HepG2 (cell line): Measurements from ENCODE around the gene PLEKHM2. TPM values are rescaled to one million over a fixed set of nuclear protein-coding genes. Genes with fewer than 3 reads are reported as not detected.

Source experiments
- ATAC-seq: fragments of 200-7000 bp; cut with Tn5 transposase; 3 replicates; pipeline ENCODE4 v1.9.1; 2020; ENCODE audit warnings: mild to moderate bottlenecking, moderate library complexity
- BruUV-seq: library from RNA; stranded (reverse); fragments of 400-500 nt; replicated peaks from 2 replicates; lab custom pipeline; 2021; lab: Mats Ljungman, UMichigan
- CTCF ChIA-PET: fragments of 300-600 bp; formaldehyde crosslinking; extraction: SDS; loops from one replicate; lab custom pipeline; 2021; ENCODE audit warnings: low total read pairs, inconsistent platforms, low intra/inter-chr PET ratio; lab: Yijun Ruan, JAX
- POLR2A ChIA-PET: fragments of 350-600 bp; sonication (Branson Sonifier 250); formaldehyde crosslinking; loops from one replicate; lab custom pipeline; 2020; ENCODE audit warnings: antibody characterized with exemption, inconsistent platforms; lab: Yijun Ruan, JAX
- DNase-seq: peaks from one replicate; pipeline ENCODE4 v3.0.0-alpha.2; 2015; ENCODE audit warnings: low spot score
- FAIRE-seq: peaks from 3 replicates; lab custom pipeline; 2011; peaks lifted over from hg19 to GRCh38; lab: Jason Lieb, UNC
- H2AFZ ChIP-seq: one replicate; pipeline ENCODE4 v1.6.1; 2011; ENCODE audit warnings: low read length, inconsistent platforms
- H3K27ac ChIP-seq: fragments of 300-600 bp; 3 replicates; pipeline ENCODE4 v1.8.0; 2011; ENCODE audit warnings: mixed run types, mild to moderate bottlenecking, mixed read lengths, low read length, inconsistent platforms; ENCODE audit not compliant: insufficient read depth; ENCODE audit errors: extremely low read length
- H3K27me3 ChIP-seq, 2 experiments: fragments of 200-600 bp in 1 of 2; 2 replicates in 1 of 2; 3 replicates in 1 of 2; pipeline versions ENCODE4 v1.6.0 to v1.8.0; 2011; ENCODE audit warnings: low read length in 2 of 2, mild to moderate bottlenecking in 2 of 2, moderate library complexity in 2 of 2, inconsistent platforms in 1 of 2; ENCODE audit not compliant: insufficient read depth in 2 of 2, control insufficient read depth in 1 of 2
- H3K36me3 ChIP-seq, 2 experiments: fragments of 200-600 bp in 1 of 2; replicated peaks in 1 of 2; 2 replicates in 1 of 2; 3 replicates in 1 of 2; pipeline versions ENCODE4 v1.5.1 to v1.8.0; 2011; ENCODE audit warnings: low read length in 2 of 2, inconsistent platforms in 1 of 2; ENCODE audit not compliant: insufficient read depth in 2 of 2, control insufficient read depth in 1 of 2
- H3K4me1 ChIP-seq: 2 replicates; pipeline ENCODE4 v1.5.1; 2012; ENCODE audit warnings: low read length, inconsistent platforms; ENCODE audit not compliant: insufficient read depth
- H3K4me2 ChIP-seq: 2 replicates; pipeline ENCODE4 v1.6.0; 2011; ENCODE audit warnings: low read depth, low read length, inconsistent platforms
- H3K4me3 ChIP-seq, 3 experiments: fragments of 200-600 bp in 1 of 3; sonication (generic), shearing (Covaris generic) in 1 of 3; replicated peaks in 1 of 3; 2 replicates each; pipeline ENCODE4 v1.5.1; 2011 to 2016; ENCODE audit warnings: low read length in 3 of 3, inconsistent platforms in 2 of 3, low read depth in 2 of 3, mild to moderate bottlenecking in 2 of 3, control low read depth in 1 of 3, mixed read lengths in 1 of 3; ENCODE audit not compliant: insufficient read depth in 1 of 3
- H3K79me2 ChIP-seq: one replicate; pipeline ENCODE4 v1.6.1; 2011; ENCODE audit warnings: low read length, inconsistent platforms; ENCODE audit not compliant: insufficient read depth
- H3K9ac ChIP-seq: 2 replicates; pipeline ENCODE4 v1.6.0; 2011; ENCODE audit warnings: mild to moderate bottlenecking, low read depth, low read length, inconsistent platforms; ENCODE audit not compliant: insufficient read depth
- H3K9me3 ChIP-seq: 2 replicates; pipeline ENCODE4 v1.5.1; 2012; ENCODE audit warnings: mild to moderate bottlenecking, low read length
- H4K20me1 ChIP-seq: 2 replicates; pipeline ENCODE4 v1.6.0; 2011; ENCODE audit warnings: inconsistent platforms, mild to moderate bottlenecking, low read length, moderate library complexity; ENCODE audit not compliant: insufficient read depth
- ARNT2 ChIP-seq: sonication (generic); formaldehyde crosslinking; IDR thresholded peaks from 2 replicates; pipeline ENCODE4 v1.8.0; 2022; ENCODE audit warnings: mild to moderate bottlenecking, low read depth, missing genetic modification reagents, moderate library complexity
- BHLHE40 ChIP-seq: IDR thresholded peaks from 2 replicates; pipeline ENCODE4 v1.6.1; 2011; ENCODE audit warnings: low read length, improper control_type of control experiment
- CHD4 ChIP-seq: fragments of 200-600 bp; sonication (generic); IDR thresholded peaks from 2 replicates; pipeline ENCODE4 v1.7.0; 2017; ENCODE audit warnings: mild to moderate bottlenecking, low read length, borderline replicate concordance
- DPF2 ChIP-seq: sonication (generic); formaldehyde crosslinking; IDR thresholded peaks from 2 replicates; pipeline ENCODE4 v1.4.0; 2020; ENCODE audit warnings: mild to moderate bottlenecking, low read depth, missing genetic modification reagents, borderline replicate concordance
- MATR3 ChIP-seq: sonication (generic); formaldehyde crosslinking; IDR thresholded peaks from 2 replicates; pipeline ENCODE4 v1.4.0; 2020; ENCODE audit warnings: missing genetic modification reagents
- SALL1 ChIP-seq: sonication (generic); formaldehyde crosslinking; IDR thresholded peaks from 2 replicates; pipeline ENCODE4 v1.8.0; 2022; ENCODE audit warnings: mild to moderate bottlenecking, missing genetic modification reagents
- THAP11 ChIP-seq: IDR thresholded peaks from 2 replicates; pipeline ENCODE4 v1.6.1; 2016; ENCODE audit warnings: missing biosample characterization, missing genetic modification reagents
- ZFAT ChIP-seq: sonication (generic); formaldehyde crosslinking; conservative IDR thresholded peaks from 2 replicates; pipeline ENCODE4 v1.8.1; 2023; ENCODE audit warnings: missing genetic modification reagents, inconsistent platforms
- ZNF17 ChIP-seq: sonication (generic); formaldehyde crosslinking; IDR thresholded peaks from 2 replicates; pipeline ENCODE4 v1.5.0; 2020; ENCODE audit warnings: mild to moderate bottlenecking, missing genetic modification reagents
- ZNF558 ChIP-seq: sonication (generic); formaldehyde crosslinking; IDR thresholded peaks from 2 replicates; pipeline ENCODE4 v1.9.0; 2022; ENCODE audit warnings: mild to moderate bottlenecking, missing genetic modification reagents, borderline replicate concordance
- ZNF607 ChIP-seq: sonication (generic); formaldehyde crosslinking; IDR thresholded peaks from 2 replicates; pipeline ENCODE4 v1.5.1; 2020; ENCODE audit warnings: missing genetic modification reagents, mild to moderate bottlenecking, borderline replicate concordance
- ZNF629 ChIP-seq: sonication (generic); formaldehyde crosslinking; conservative IDR thresholded peaks from 2 replicates; pipeline ENCODE4 v1.5.0; 2020; ENCODE audit warnings: missing genetic modification reagents
- ZNF670 ChIP-seq: sonication (generic); formaldehyde crosslinking; IDR thresholded peaks from 2 replicates; pipeline ENCODE4 v1.8.0; 2022; ENCODE audit warnings: mild to moderate bottlenecking, missing genetic modification reagents, borderline replicate concordance
- ZNF672 ChIP-seq: sonication (generic); formaldehyde crosslinking; IDR thresholded peaks from 2 replicates; pipeline ENCODE4 v1.8.1; 2022; ENCODE audit warnings: missing genetic modification reagents
- ZNF713 ChIP-seq: sonication (generic); formaldehyde crosslinking; IDR thresholded peaks from 2 replicates; pipeline ENCODE4 v1.4.0; 2020; ENCODE audit warnings: mild to moderate bottlenecking, missing genetic modification reagents
- ZNF780A ChIP-seq: sonication (generic); formaldehyde crosslinking; IDR thresholded peaks from 2 replicates; pipeline ENCODE4 v1.8.0; 2022; ENCODE audit warnings: mild to moderate bottlenecking, missing genetic modification reagents, moderate library complexity
- ZNF782 ChIP-seq: sonication (generic); formaldehyde crosslinking; IDR thresholded peaks from 2 replicates; pipeline ENCODE4 v1.4.0; 2020; ENCODE audit warnings: missing genetic modification reagents, mild to moderate bottlenecking, borderline replicate concordance
- ZNF839 ChIP-seq: sonication (generic); formaldehyde crosslinking; IDR thresholded peaks from 2 replicates; pipeline ENCODE4 v1.4.0; 2020; ENCODE audit warnings: missing genetic modification reagents, mild to moderate bottlenecking, borderline replicate concordance
- WGBS: methylation state at CpG from one replicate; pipeline ENCODE4 v1.1.6; 2017; ENCODE audit warnings: low lambda C conversion rate; 5-methylcytosine and 5-hydroxymethylcytosine counted together
- in situ Hi-C: cut with HindIII; loops from 2 replicates; pipeline ENCODE4 v1.10.0; 2017; ENCODE audit warnings: low pct_unique_long_range_greater_than_20kb; ENCODE audit not compliant: extremely low pct_ligation_motif_present
- intact Hi-C: fragments of 100-400 bp; cut with micrococcal nuclease; formaldehyde crosslinking; loops from one replicate; pipeline ENCODE4 v1.10.0; 2022; ENCODE audit not compliant: unreplicated experiment
- polyA plus RNA-seq, 8 experiments: library from polyadenylated mRNA; depleted of rRNA in 3 of 8; stranded (reverse) in 7 of 8; unstranded in 1 of 8; fragments of >200 nt; fragmentation: Illumina TruSeq in 4 of 8; extraction: Trizol in 4 of 8; gene quantifications; 2 replicates each; pipeline versions ENCODE4 v1.2.1 to v1.2.3, GENCODE V29; 2011 to 2016; ENCODE audit warnings: low read depth in 4 of 8, missing spikeins in 1 of 8, mixed read lengths in 1 of 8; ENCODE audit not compliant: insufficient read depth in 1 of 8
- total RNA-seq, 5 experiments: library from RNA; depleted of rRNA; stranded (reverse); fragments of >200 nt; fragmentation: Illumina TruSeq; extraction: Trizol; gene quantifications; 2 replicates each; pipeline ENCODE4 v1.2.3, GENCODE V29; 2016; ENCODE audit warnings: low read depth in 1 of 5
- TF ChIP-seq, protein P1 (sequence below): sonication (generic); formaldehyde crosslinking; IDR thresholded peaks from 2 replicates; pipeline ENCODE4 v1.5.1; 2020; ENCODE audit warnings: missing genetic modification reagents, mild to moderate bottlenecking, borderline replicate concordance
- TF ChIP-seq, protein P2 (sequence below): sonication (generic); formaldehyde crosslinking; conservative IDR thresholded peaks from 2 replicates; pipeline ENCODE4 v1.4.0; 2020; ENCODE audit warnings: mild to moderate bottlenecking, missing genetic modification reagents, moderate library complexity

PLEKHM2 gene
- total and polyA plus RNA-seq, 2 of the 13 experiments (the other 11 are each of a cell fraction or from before 2014, with no cell fraction given): 16.5 to 27.3 TPM

- ChIA-PET CTCF (interaction anchor here (1.5 kb wide), 1 partner anchor 146 kb away, joined by 9 read pairs; no protein-coding TSS in a partner anchor), POLR2A (interaction anchor here (1.0 to 1.3 kb wide), 2 partner anchors 138 to 144 kb away, joined by 5 to 6 read pairs; no protein-coding TSS in a partner anchor)
- no TSS peak for BruUV-seq
- Histone ChIP-seq H3K4me1 (peaks cover 81% of the 10 kb centered on the region), H4K20me1 (no peaks in the 10 kb centered on the region), H3K9me3 (no peaks in the 10 kb centered on the region), H3K79me2 (no peaks in the 10 kb centered on the region), H3K4me2 (peak overlapping the region; percentile 85), H3K9ac (peak overlapping the region; percentile 20; the same call in 1 of the 2 replicates), H3K27ac (no peak overlapping the region), H2AFZ (peak overlapping the region; percentile 80), H3K4me3 (peak overlapping the region; percentile 4 to 67 (median 39); a peak in 4 of 6 replicates), H3K36me3 (no peaks in the 10 kb centered on the region), H3K27me3 (no peaks in the 10 kb centered on the region)
- 33% methylated on average over 20 of the region's 27 CpGs for WGBS
- in situ Hi-C loops (loop anchor here (5.0 kb wide), 1 partner anchor 144 kb away; no protein-coding TSS in a partner anchor), intact Hi-C loops (loop anchor here (10.0 kb wide), 1 partner anchor 56 kb away; the partner anchor contains the start of gene PLEKHM2)
- FAIRE-seq (peak; percentile 81), ATAC-seq (peak; percentile 77), DNase-seq (peak; percentile 76)
- TF ChIP-seq ZNF672 (CRISPR knock-in tag) (no peak), MATR3 (CRISPR knock-in tag) (no peak), ZFAT (CRISPR knock-in tag) (no peak), ZNF839 (CRISPR knock-in tag) (no peak), ZNF782 (CRISPR knock-in tag) (no peak), ZNF713 (CRISPR knock-in tag) (no peak), SALL1 (peak; percentile 78), ARNT2 (peak; percentile 35; the same call in 1 of the 2 replicates), ZNF670 (CRISPR knock-in tag) (no peak), DPF2 (CRISPR knock-in tag) (no peak), ZNF17 (CRISPR knock-in tag) (no peak), ZNF780A (CRISPR knock-in tag) (no peak), ZNF629 (CRISPR knock-in tag) (no peak), BHLHE40 (no peak), CHD4 (0 out of 2 replicates have a peak, but pooled peaks have one; percentile 22), ZNF558 (CRISPR knock-in tag) (no peak), THAP11 (CRISPR knock-in tag) (peak; percentile 58; the same call in 1 of the 2 replicates), ZNF607 (CRISPR knock-in tag) (no peak)
- TF ChIP-seq, protein P1, sequence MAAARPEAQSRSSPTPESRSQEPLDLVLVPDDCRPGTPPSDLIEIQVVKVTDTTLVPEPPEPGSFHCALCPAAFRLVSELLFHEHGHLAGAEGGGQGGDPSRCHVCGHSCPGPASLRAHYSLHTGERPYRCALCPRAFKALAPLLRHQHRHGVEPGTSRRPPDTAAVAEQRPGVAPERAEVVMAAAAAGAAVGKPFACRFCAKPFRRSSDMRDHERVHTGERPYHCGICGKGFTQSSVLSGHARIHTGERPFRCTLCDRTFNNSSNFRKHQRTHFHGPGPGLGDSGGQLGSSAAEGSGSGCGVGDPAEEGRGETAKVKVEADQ (CRISPR knock-in tag): no peak
- TF ChIP-seq, protein P2, sequence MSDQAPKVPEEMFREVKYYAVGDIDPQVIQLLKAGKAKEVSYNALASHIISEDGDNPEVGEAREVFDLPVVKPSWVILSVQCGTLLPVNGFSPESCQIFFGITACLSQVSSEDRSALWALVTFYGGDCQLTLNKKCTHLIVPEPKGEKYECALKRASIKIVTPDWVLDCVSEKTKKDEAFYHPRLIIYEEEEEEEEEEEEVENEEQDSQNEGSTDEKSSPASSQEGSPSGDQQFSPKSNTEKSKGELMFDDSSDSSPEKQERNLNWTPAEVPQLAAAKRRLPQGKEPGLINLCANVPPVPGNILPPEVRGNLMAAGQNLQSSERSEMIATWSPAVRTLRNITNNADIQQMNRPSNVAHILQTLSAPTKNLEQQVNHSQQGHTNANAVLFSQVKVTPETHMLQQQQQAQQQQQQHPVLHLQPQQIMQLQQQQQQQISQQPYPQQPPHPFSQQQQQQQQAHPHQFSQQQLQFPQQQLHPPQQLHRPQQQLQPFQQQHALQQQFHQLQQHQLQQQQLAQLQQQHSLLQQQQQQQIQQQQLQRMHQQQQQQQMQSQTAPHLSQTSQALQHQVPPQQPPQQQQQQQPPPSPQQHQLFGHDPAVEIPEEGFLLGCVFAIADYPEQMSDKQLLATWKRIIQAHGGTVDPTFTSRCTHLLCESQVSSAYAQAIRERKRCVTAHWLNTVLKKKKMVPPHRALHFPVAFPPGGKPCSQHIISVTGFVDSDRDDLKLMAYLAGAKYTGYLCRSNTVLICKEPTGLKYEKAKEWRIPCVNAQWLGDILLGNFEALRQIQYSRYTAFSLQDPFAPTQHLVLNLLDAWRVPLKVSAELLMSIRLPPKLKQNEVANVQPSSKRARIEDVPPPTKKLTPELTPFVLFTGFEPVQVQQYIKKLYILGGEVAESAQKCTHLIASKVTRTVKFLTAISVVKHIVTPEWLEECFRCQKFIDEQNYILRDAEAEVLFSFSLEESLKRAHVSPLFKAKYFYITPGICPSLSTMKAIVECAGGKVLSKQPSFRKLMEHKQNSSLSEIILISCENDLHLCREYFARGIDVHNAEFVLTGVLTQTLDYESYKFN: no peak
These were observed 57.1 kb downstream of the PLEKHM2 start for GRCh38 chr1:15740924-15741850.
